H9 (cell line): ENCODE measurements around the gene RSF1. TPM values are rescaled to one million over a fixed set of nuclear protein-coding genes. Genes with fewer than 3 reads are reported as not detected.

Source experiments
- DNase-seq: peaks from one replicate; pipeline ENCODE4 v3.0.0-alpha.2; 2017
- H2AFZ ChIP-seq: one replicate; pipeline ENCODE4 v1.6.1; 2013; ENCODE audit warnings: mild to moderate bottlenecking, low read length, control low read depth, moderate library complexity
- H2AK5ac ChIP-seq: 2 replicates; pipeline ENCODE4 v1.6.1; 2013; ENCODE audit warnings: low read length, control low read depth, mixed read lengths; ENCODE audit not compliant: insufficient read length
- H2BK120ac ChIP-seq: one replicate; pipeline ENCODE4 v1.6.1; 2013; ENCODE audit warnings: low read depth, mild to moderate bottlenecking, low read length, control low read depth, inconsistent platforms; ENCODE audit not compliant: poor library complexity, severe bottlenecking
- H2BK12ac ChIP-seq: 2 replicates; pipeline ENCODE4 v1.6.1; 2013; ENCODE audit warnings: low read length, control low read depth, mixed read lengths, low read depth; ENCODE audit not compliant: insufficient read length
- H2BK15ac ChIP-seq: 2 replicates; pipeline ENCODE4 v1.6.1; 2013; ENCODE audit warnings: low read depth, low read length, control low read depth
- H2BK20ac ChIP-seq: one replicate; pipeline ENCODE4 v1.6.1; 2013; ENCODE audit warnings: low read depth, mild to moderate bottlenecking, low read length, control low read depth, inconsistent platforms; ENCODE audit not compliant: poor library complexity, severe bottlenecking
- H2BK5ac ChIP-seq: 2 replicates; pipeline ENCODE4 v1.6.1; 2013; ENCODE audit warnings: low read length, control low read depth, mixed read lengths; ENCODE audit not compliant: insufficient read length
- H3K14ac ChIP-seq: 2 replicates; pipeline ENCODE4 v1.6.1; 2013; ENCODE audit warnings: low read length, control low read depth; ENCODE audit not compliant: insufficient read depth
- H3K18ac ChIP-seq: 2 replicates; pipeline ENCODE4 v1.6.1; 2013; ENCODE audit warnings: low read depth, mild to moderate bottlenecking, mixed read lengths, low read length, control low read depth; ENCODE audit not compliant: insufficient read length
- H3K23ac ChIP-seq: 2 replicates; pipeline ENCODE4 v1.6.1; 2013; ENCODE audit warnings: low read length, control low read depth, mixed read lengths, low read depth; ENCODE audit not compliant: insufficient read length
- H3K23me2 ChIP-seq: 2 replicates; pipeline ENCODE4 v1.6.1; 2013; ENCODE audit warnings: low read depth, mild to moderate bottlenecking, mixed read lengths, low read length, control low read depth; ENCODE audit not compliant: insufficient read length, poor library complexity, severe bottlenecking
- H3K27ac ChIP-seq: 2 replicates; pipeline ENCODE4 v1.5.1; 2013; ENCODE audit warnings: low read length, control low read depth, mixed read lengths, low read depth; ENCODE audit not compliant: insufficient read length
- H3K27me3 ChIP-seq: 2 replicates; pipeline ENCODE4 v1.6.1; 2013; ENCODE audit warnings: low read length, control low read depth, inconsistent platforms; ENCODE audit not compliant: insufficient read depth
- H3K4ac ChIP-seq: 2 replicates; pipeline ENCODE4 v1.6.1; 2013; ENCODE audit warnings: low read depth, mild to moderate bottlenecking, control low read depth, inconsistent platforms, low read length, moderate library complexity
- H3K4me1 ChIP-seq: 2 replicates; pipeline ENCODE4 v1.6.1; 2013; ENCODE audit warnings: low read length, control low read depth, inconsistent platforms; ENCODE audit not compliant: insufficient read depth
- H3K4me2 ChIP-seq: 2 replicates; pipeline ENCODE4 v1.6.1; 2013; ENCODE audit warnings: low read length, control low read depth, mixed read lengths; ENCODE audit not compliant: insufficient read length, insufficient read depth
- H3K56ac ChIP-seq: 2 replicates; pipeline ENCODE4 v1.6.1; 2013; ENCODE audit warnings: low read depth, mild to moderate bottlenecking, mixed read lengths, low read length, control low read depth; ENCODE audit not compliant: insufficient read length
- H3K79me1 ChIP-seq: 2 replicates; pipeline ENCODE4 v1.6.1; 2013; ENCODE audit warnings: low read depth, mild to moderate bottlenecking, moderate library complexity, low read length, control low read depth, inconsistent platforms; ENCODE audit not compliant: insufficient read depth, poor library complexity, severe bottlenecking
- H3K79me2 ChIP-seq: 2 replicates; pipeline ENCODE4 v1.6.1; 2013; ENCODE audit warnings: low read length, control low read depth, inconsistent platforms; ENCODE audit not compliant: insufficient read depth
- H3K9ac ChIP-seq: 2 replicates; pipeline ENCODE4 v1.6.1; 2013; ENCODE audit warnings: low read length, control low read depth, mixed read lengths; ENCODE audit not compliant: insufficient read length; ENCODE audit errors: extremely low read depth
- H3K9me3 ChIP-seq: one replicate; pipeline ENCODE4 v1.6.1; 2013; ENCODE audit warnings: low read depth, low read length, inconsistent platforms; ENCODE audit not compliant: control insufficient read depth
- H3T11ph ChIP-seq: one replicate; pipeline ENCODE4 v1.6.1; 2013; ENCODE audit warnings: mild to moderate bottlenecking, low read length, control low read depth, inconsistent platforms
- H4K20me1 ChIP-seq: one replicate; pipeline ENCODE4 v1.6.1; 2013; ENCODE audit not compliant: control insufficient read depth, insufficient read length, insufficient read depth
- H4K5ac ChIP-seq: 2 replicates; pipeline ENCODE4 v1.6.1; 2013; ENCODE audit warnings: low read depth, mild to moderate bottlenecking, mixed read lengths, low read length, control low read depth; ENCODE audit not compliant: insufficient read length
- H4K8ac ChIP-seq: replicated peaks from 2 replicates; pipeline ENCODE4 v1.6.1; 2013; ENCODE audit warnings: low read length, control low read depth, mixed read lengths, low read depth; ENCODE audit not compliant: insufficient read length
- H4K91ac ChIP-seq: 2 replicates; pipeline ENCODE4 v1.6.1; 2013; ENCODE audit warnings: low read depth, mild to moderate bottlenecking, moderate library complexity, mixed read lengths, low read length, control low read depth; ENCODE audit not compliant: insufficient read length
- H3K27ac Mint-ChIP-seq, 3 experiments: 2 replicates in 2 of 3; 3 replicates in 1 of 3; pipeline ENCODE4 v1.8.0; 2020 to 2021; ENCODE audit warnings: mixed read lengths in 3 of 3, mild to moderate bottlenecking in 1 of 3, moderate library complexity in 1 of 3
- H3K27me3 Mint-ChIP-seq: 2 replicates; pipeline ENCODE4 v1.8.0; 2021; ENCODE audit warnings: low read depth, mild to moderate bottlenecking, moderate library complexity, mixed read lengths
- H3K36me3 Mint-ChIP-seq, 3 experiments: 2 replicates in 2 of 3; 3 replicates in 1 of 3; pipeline ENCODE4 v1.8.0; 2020 to 2021; ENCODE audit warnings: low read depth in 3 of 3, mixed read lengths in 3 of 3; ENCODE audit not compliant: insufficient read depth in 1 of 3
- H3K4me1 Mint-ChIP-seq, 2 experiments: 2 replicates each; pipeline ENCODE4 v1.8.0; 2020; ENCODE audit warnings: mixed read lengths in 2 of 2
- H3K4me3 Mint-ChIP-seq, 2 experiments: 2 replicates in 1 of 2; 3 replicates in 1 of 2; pipeline ENCODE4 v1.8.0; 2020 to 2021; ENCODE audit warnings: mild to moderate bottlenecking in 2 of 2, mixed read lengths in 2 of 2, moderate library complexity in 1 of 2
- H3K9me3 Mint-ChIP-seq, 2 experiments: 2 replicates in 1 of 2; 3 replicates in 1 of 2; pipeline ENCODE4 v1.8.0; 2020; ENCODE audit warnings: mild to moderate bottlenecking in 2 of 2, mixed read lengths in 2 of 2, moderate library complexity in 1 of 2
- WGBS: extraction: QIAGEN DNeasy Blood & Tissue Kit; methylation state at CpG from one replicate; pipeline ENCODE4 v1.1.7; 2013; ENCODE audit warnings: missing lambda C conversion rate, low lambda C conversion rate, mixed read lengths; ENCODE audit not compliant: insufficient read length; ENCODE audit errors: extremely low coverage; 5-methylcytosine and 5-hydroxymethylcytosine counted together
- total RNA-seq: library from RNA; stranded (reverse); gene quantifications from 2 replicates; pipeline ENCODE4 v1.2.1, GENCODE V29; 2021
- TF ChIP-seq, protein P1 (sequence below): fragments of 200-600 bp; sonication (generic); conservative IDR thresholded peaks from 3 replicates; pipeline ENCODE4 v1.8.0; 2021; ENCODE audit warnings: antibody characterized with exemption, mild to moderate bottlenecking

RSF1 gene
- total RNA-seq, 1 experiment from 2014 or later = 82.6 TPM

DNA sequence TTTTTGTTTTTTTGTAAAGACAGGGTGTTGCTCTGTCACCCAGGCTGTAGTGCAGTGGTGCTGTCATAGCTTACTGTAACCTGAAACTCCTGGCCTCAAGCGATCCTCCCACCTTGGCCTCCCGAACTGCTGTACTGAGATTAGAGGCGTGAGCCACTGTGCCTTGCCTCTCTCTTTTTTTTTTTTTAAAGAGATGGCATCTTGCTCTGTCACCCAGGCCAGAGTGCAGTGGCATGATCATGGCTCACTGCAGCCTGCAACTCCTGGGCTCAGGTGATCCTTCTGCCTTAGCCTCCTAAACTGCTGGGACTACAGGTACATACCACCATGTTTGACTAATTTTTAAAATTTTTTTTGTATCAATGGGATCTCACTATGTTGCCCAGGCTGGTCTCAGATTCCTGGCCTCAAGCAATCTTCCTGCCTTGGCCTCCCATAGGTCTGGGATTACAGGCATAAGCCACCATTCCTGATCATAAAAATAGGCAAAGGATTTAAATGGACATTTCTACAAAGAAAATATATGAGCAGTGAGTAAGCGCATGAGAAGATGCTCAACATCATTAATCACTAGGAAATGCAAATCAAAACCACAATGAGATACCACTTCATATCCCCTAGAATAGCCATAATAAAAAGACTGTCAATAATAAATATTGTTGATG lies 165.6 kb downstream of the RSF1 start:
- Histone ChIP-seq H3K27me3 (no peaks in the 10 kb centered on the region), H3K56ac (no peak overlapping the region), H3K4me2 (no peak overlapping the region), H4K8ac (no peak overlapping the region), H2BK15ac (no peak overlapping the region), H3K79me2 (no peaks in the 10 kb centered on the region), H3K9ac (no peak overlapping the region), H3K23me2 (no peaks in the 10 kb centered on the region), H3T11ph (no peak overlapping the region), H3K9me3 (no peaks in the 10 kb centered on the region), H3K14ac (no peak overlapping the region), H2AK5ac (no peak overlapping the region), H4K91ac (no peak overlapping the region), H3K79me1 (no peaks in the 10 kb centered on the region), H3K4ac (no peak overlapping the region), H2BK5ac (no peak overlapping the region), H2AFZ (no peak overlapping the region), H4K5ac (no peak overlapping the region), H3K18ac (no peak overlapping the region), H3K23ac (no peak overlapping the region), H2BK20ac (no peak overlapping the region), H2BK12ac (no peak overlapping the region), H3K27ac (no peak overlapping the region), H2BK120ac (no peak overlapping the region), H3K4me1 (no peaks in the 10 kb centered on the region), H4K20me1 (no peaks in the 10 kb centered on the region)
- Mint-ChIP-seq H3K36me3 (no peaks in the 10 kb centered on the region), H3K9me3 (0 out of 5 replicates have a peak, but pooled peaks cover 0 to 2% of the 10 kb centered on the region in 2 experiments), H3K4me1 (no peaks in the 10 kb centered on the region), H3K4me3 (no peak overlapping the region), H3K27ac (no peak overlapping the region), H3K27me3 (no peaks in the 10 kb centered on the region)
- TF ChIP-seq, protein P1, sequence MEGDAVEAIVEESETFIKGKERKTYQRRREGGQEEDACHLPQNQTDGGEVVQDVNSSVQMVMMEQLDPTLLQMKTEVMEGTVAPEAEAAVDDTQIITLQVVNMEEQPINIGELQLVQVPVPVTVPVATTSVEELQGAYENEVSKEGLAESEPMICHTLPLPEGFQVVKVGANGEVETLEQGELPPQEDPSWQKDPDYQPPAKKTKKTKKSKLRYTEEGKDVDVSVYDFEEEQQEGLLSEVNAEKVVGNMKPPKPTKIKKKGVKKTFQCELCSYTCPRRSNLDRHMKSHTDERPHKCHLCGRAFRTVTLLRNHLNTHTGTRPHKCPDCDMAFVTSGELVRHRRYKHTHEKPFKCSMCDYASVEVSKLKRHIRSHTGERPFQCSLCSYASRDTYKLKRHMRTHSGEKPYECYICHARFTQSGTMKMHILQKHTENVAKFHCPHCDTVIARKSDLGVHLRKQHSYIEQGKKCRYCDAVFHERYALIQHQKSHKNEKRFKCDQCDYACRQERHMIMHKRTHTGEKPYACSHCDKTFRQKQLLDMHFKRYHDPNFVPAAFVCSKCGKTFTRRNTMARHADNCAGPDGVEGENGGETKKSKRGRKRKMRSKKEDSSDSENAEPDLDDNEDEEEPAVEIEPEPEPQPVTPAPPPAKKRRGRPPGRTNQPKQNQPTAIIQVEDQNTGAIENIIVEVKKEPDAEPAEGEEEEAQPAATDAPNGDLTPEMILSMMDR = no peak
- WGBS = no CpG with 5 or more reads among the region's 4 CpGs
- no peak for DNase-seq
